Hepatocyte (in vitro differentiated cells): ENCODE data around the gene IL2RA. TPM values are rescaled to one million over a fixed set of nuclear protein-coding genes. Genes with fewer than 3 reads are reported as not detected.

Experiments
- DNase-seq: peaks from one replicate; pipeline ENCODE4 v3.0.0-alpha.2; 2016; ENCODE audit warnings: low spot score
- H2AFZ ChIP-seq: fragments of 200-600 bp; sonication (generic); 2 replicates; pipeline ENCODE4 v1.6.0; 2016; ENCODE audit warnings: antibody characterized with exemption, mild to moderate bottlenecking
- H3K27ac ChIP-seq: fragments of 200-600 bp; sonication (generic); 2 replicates; pipeline ENCODE4 v1.5.1; 2016; ENCODE audit warnings: mild to moderate bottlenecking
- H3K27me3 ChIP-seq: fragments of 200-600 bp; sonication (generic); 2 replicates; pipeline ENCODE4 v1.6.1; 2016
- H3K36me3 ChIP-seq: fragments of 200-600 bp; sonication (generic); replicated peaks from 2 replicates; pipeline ENCODE4 v1.5.1; 2016; ENCODE audit warnings: low read depth; ENCODE audit not compliant: insufficient read depth
- H3K4me1 ChIP-seq: fragments of 200-600 bp; sonication (generic); 2 replicates; pipeline ENCODE4 v1.5.1; 2016; ENCODE audit warnings: mild to moderate bottlenecking, moderate library complexity; ENCODE audit not compliant: insufficient read depth
- H3K4me2 ChIP-seq: fragments of 200-600 bp; sonication (generic); 2 replicates; pipeline ENCODE4 v1.6.0; 2016
- H3K4me3 ChIP-seq: fragments of 200-600 bp; sonication (generic); 2 replicates; pipeline ENCODE4 v1.5.1; 2016; ENCODE audit warnings: mild to moderate bottlenecking
- H3K79me2 ChIP-seq: fragments of 200-600 bp; sonication (generic); 2 replicates; pipeline ENCODE4 v1.6.0; 2017; ENCODE audit warnings: mild to moderate bottlenecking
- H3K9me2 ChIP-seq: fragments of 200-600 bp; sonication (generic); replicated peaks from 2 replicates; pipeline ENCODE4 v1.6.0; 2017; ENCODE audit warnings: mild to moderate bottlenecking; ENCODE audit not compliant: insufficient read depth
- H3K9me3 ChIP-seq: fragments of 200-600 bp; sonication (generic); 2 replicates; pipeline ENCODE4 v1.5.1; 2016; ENCODE audit warnings: low read depth, mild to moderate bottlenecking
- H4K20me1 ChIP-seq: fragments of 200-600 bp; sonication (generic); 2 replicates; pipeline ENCODE4 v1.6.0; 2016; ENCODE audit warnings: mild to moderate bottlenecking; ENCODE audit not compliant: insufficient read depth, poor library complexity, severe bottlenecking
- EZH2 ChIP-seq: fragments of 200-600 bp; sonication (generic); IDR thresholded peaks from 2 replicates; pipeline ENCODE4 v1.6.1; 2016; ENCODE audit warnings: antibody characterized with exemption, mild to moderate bottlenecking, borderline replicate concordance
- EZH2phosphoT487 ChIP-seq: fragments of 200-600 bp; sonication (generic); IDR thresholded peaks from one replicate; pipeline ENCODE4 v1.6.1; 2018; ENCODE audit warnings: antibody characterized with exemption, mild to moderate bottlenecking, low read depth, moderate library complexity; ENCODE audit not compliant: unreplicated experiment, severe bottlenecking
- WGBS: methylation state at CpG from one replicate; pipeline ENCODE4 v1.1.6; 2016; ENCODE audit warnings: low lambda C conversion rate; ENCODE audit errors: missing lambda C conversion rate; 5-methylcytosine and 5-hydroxymethylcytosine counted together
- polyA plus RNA-seq: library from polyadenylated mRNA; unstranded; fragments of >200 nt; fragmentation: Nextera tagmentation; extraction: Ambion mirVana; gene quantifications from 2 replicates; pipeline ENCODE4 v1.2.1, GENCODE V29; 2016
- total RNA-seq: library from RNA; depleted of rRNA; stranded (reverse); fragments of >200 nt; gene quantifications from 2 replicates; pipeline ENCODE4 v1.2.3, GENCODE V29; 2014
- TF ChIP-seq, protein P1 (sequence below): fragments of 200-600 bp; sonication (generic); IDR thresholded peaks from 2 replicates; pipeline ENCODE4 v1.5.1; 2016; ENCODE audit warnings: antibody characterized with exemption, mild to moderate bottlenecking; ENCODE audit not compliant: poor library complexity

IL2RA gene
- total and polyA plus RNA-seq, 2 experiments from 2014 or later: not detected

DNA sequence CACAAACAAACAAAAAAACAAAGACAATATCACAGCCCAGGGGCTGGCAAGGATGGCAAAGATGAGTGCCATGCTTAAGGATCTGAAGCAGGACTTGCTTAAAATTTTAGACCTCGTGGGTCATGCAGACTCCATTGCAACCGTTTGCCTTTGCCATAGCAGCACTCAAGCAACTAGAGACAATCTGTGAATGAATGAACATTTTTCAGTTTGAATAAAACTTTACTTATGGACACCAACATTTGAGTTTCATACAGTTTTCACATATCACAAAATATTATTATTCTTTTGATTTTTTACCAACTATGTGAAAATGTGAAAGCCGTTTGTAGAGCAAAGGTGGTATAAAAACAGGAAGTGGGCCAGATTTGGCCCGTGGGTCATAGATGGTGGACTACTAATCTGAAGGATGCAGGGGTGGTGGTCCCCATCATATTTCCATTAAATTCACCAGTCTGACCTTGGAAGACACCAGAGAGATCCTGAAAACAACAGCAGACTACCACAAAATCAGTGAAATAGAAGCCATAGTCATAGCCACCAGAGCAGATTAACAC lies 18.3 kb upstream of the IL2RA start:
- WGBS: 79% methylated on average over 4 of the region's 4 CpGs
- no peak for DNase-seq
- Histone ChIP-seq H3K27me3 (peaks cover 32% of the 10 kb centered on the region), H3K79me2 (no peaks in the 10 kb centered on the region), H4K20me1 (no peaks in the 10 kb centered on the region), H3K27ac (no peak overlapping the region), H2AFZ (no peak overlapping the region), H3K36me3 (no peaks in the 10 kb centered on the region), H3K4me2 (no peak overlapping the region), H3K9me2 (no peaks in the 10 kb centered on the region), H3K4me3 (no peak overlapping the region), H3K9me3 (no peaks in the 10 kb centered on the region), H3K4me1 (no peaks in the 10 kb centered on the region)
- TF ChIP-seq EZH2 (no peak), EZH2phosphoT487 (no peak)
- TF ChIP-seq, protein P1, sequence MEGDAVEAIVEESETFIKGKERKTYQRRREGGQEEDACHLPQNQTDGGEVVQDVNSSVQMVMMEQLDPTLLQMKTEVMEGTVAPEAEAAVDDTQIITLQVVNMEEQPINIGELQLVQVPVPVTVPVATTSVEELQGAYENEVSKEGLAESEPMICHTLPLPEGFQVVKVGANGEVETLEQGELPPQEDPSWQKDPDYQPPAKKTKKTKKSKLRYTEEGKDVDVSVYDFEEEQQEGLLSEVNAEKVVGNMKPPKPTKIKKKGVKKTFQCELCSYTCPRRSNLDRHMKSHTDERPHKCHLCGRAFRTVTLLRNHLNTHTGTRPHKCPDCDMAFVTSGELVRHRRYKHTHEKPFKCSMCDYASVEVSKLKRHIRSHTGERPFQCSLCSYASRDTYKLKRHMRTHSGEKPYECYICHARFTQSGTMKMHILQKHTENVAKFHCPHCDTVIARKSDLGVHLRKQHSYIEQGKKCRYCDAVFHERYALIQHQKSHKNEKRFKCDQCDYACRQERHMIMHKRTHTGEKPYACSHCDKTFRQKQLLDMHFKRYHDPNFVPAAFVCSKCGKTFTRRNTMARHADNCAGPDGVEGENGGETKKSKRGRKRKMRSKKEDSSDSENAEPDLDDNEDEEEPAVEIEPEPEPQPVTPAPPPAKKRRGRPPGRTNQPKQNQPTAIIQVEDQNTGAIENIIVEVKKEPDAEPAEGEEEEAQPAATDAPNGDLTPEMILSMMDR: no peak

DNA sequence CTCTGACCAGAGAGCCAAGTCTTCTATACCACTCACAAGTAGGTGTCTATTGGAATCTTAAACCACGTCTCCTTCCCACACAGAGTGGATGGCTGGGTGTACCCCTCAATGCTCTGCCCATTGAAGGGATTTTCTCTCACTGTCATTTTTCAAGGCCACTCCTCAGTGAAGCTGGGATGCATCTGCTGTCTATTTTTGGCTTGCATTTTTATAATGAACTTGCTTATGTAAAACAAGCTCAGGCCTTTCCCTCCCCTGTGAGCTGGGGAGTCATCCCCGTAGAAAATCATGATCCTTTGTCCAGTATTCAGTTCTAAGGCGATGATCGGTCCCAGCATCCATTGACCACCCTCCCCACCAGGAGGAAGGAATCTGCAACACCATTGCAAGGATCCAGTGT lies 16.9 kb upstream of the IL2RA start:
- DNase-seq: no peak
- H3K9me3 ChIP-seq: no peaks in the 10 kb centered on the region
- H3K36me3 ChIP-seq: no peaks in the 10 kb centered on the region
- no peaks in the 10 kb centered on the region for H3K79me2 ChIP-seq
- H3K9me2 ChIP-seq: no peaks in the 10 kb centered on the region
- TF ChIP-seq EZH2: no peak
- TF ChIP-seq, protein P1: no peak
- no peak for TF ChIP-seq EZH2phosphoT487
- H2AFZ ChIP-seq: no peak overlapping the region
- 83% methylated on average over 4 of the region's 4 CpGs for WGBS
- H3K27me3 ChIP-seq: peaks cover 25% of the 10 kb centered on the region
- H3K4me1 ChIP-seq: no peaks in the 10 kb centered on the region
- H4K20me1 ChIP-seq: no peaks in the 10 kb centered on the region
- H3K27ac ChIP-seq: no peak overlapping the region
- H3K4me2 ChIP-seq: no peak overlapping the region
- H3K4me3 ChIP-seq: no peak overlapping the region

DNA sequence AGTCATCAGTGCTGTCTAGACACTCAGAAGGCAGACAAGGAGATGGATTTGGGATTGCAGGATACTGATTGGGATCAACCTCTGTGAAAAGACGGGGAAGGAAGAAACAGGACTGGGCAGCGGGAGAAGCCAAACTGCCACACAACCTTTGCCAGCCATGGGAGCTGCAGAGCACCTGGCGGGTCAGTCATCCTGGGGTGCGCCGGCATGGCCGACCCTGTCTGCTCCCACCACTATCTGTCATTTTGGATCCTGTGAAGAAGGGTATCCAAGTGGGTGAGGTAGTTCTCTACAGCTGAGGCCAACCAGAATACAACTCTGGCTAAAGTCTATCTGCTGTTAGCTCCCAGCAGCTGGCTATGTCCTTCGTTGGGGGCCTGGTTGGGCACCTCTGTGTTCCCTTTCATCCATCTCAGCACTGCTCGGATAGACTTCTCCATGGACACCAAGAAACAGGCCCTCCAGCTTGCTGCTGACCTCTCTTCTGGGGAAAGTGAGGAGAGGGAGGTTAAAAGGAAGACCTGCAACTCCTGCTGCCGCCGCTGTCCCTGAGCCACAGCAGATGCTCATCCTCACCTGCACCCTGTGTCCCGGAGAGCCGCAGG lies 15.0 kb upstream of the IL2RA start:
- H4K20me1 ChIP-seq: no peaks in the 10 kb centered on the region
- no peaks in the 10 kb centered on the region for H3K4me1 ChIP-seq
- TF ChIP-seq, protein P1: no peak
- TF ChIP-seq EZH2 (no peak), EZH2phosphoT487 (no peak)
- H3K9me2 ChIP-seq: no peaks in the 10 kb centered on the region
- no peaks in the 10 kb centered on the region for H3K79me2 ChIP-seq
- H3K36me3 ChIP-seq: no peaks in the 10 kb centered on the region
- DNase-seq: no peak
- no peak overlapping the region for H3K4me2 ChIP-seq
- H3K27ac ChIP-seq: no peak overlapping the region
- no peak overlapping the region for H2AFZ ChIP-seq
- WGBS: 83% methylated on average over 12 of the region's 12 CpGs
- peaks cover 10% of the 10 kb centered on the region for H3K27me3 ChIP-seq
- no peak overlapping the region for H3K4me3 ChIP-seq
- H3K9me3 ChIP-seq: no peaks in the 10 kb centered on the region
